Neural cell (in vitro differentiated cells): ENCODE results near the gene ENOX1. TPM values are rescaled to one million over a fixed set of nuclear protein-coding genes. Genes with fewer than 3 reads are reported as not detected.

Experiments used
- H2AFZ ChIP-seq: fragments of 200-600, 300-800 bp; sonication (generic), shearing (Covaris generic); 2 replicates; pipeline ENCODE4 v1.6.0; 2014; ENCODE audit warnings: low read depth, mild to moderate bottlenecking, antibody characterized with exemption, low read length, moderate library complexity
- H3F3A ChIP-seq: fragments of 200-600 bp; shearing (Covaris generic); 2 replicates; pipeline ENCODE4 v1.6.1; 2016; ENCODE audit warnings: mild to moderate bottlenecking, moderate library complexity, mixed read lengths, antibody characterized with exemption, low read length; ENCODE audit not compliant: insufficient read depth, poor library complexity, severe bottlenecking
- H3K27ac ChIP-seq: fragments of 200-600, 300-800 bp; sonication (generic), shearing (Covaris generic); 2 replicates; pipeline ENCODE4 v1.5.1; 2014; ENCODE audit warnings: mild to moderate bottlenecking, low read length, moderate library complexity
- H3K27me3 ChIP-seq: fragments of 300-800, 200-600 bp; sonication (generic), shearing (Covaris generic); 2 replicates; pipeline ENCODE4 v1.6.0; 2014; ENCODE audit warnings: mild to moderate bottlenecking, low read depth, low read length, moderate library complexity; ENCODE audit not compliant: insufficient read depth
- H3K36me3 ChIP-seq: fragments of 300-800, 200-600 bp; sonication (generic), shearing (Covaris generic); 2 replicates; pipeline ENCODE4 v1.5.1; 2014; ENCODE audit warnings: mild to moderate bottlenecking, antibody characterized with exemption, low read length, moderate library complexity; ENCODE audit not compliant: insufficient read depth
- H3K4me2 ChIP-seq: fragments of 300-800, 200-600 bp; sonication (generic), shearing (Covaris generic); 2 replicates; pipeline ENCODE4 v1.6.0; 2014; ENCODE audit warnings: mild to moderate bottlenecking, low read length
- H3K4me3 ChIP-seq: fragments of 300-800, 200-600 bp; sonication (generic), shearing (Covaris generic); 2 replicates; pipeline ENCODE4 v1.5.1; 2014; ENCODE audit warnings: mild to moderate bottlenecking, low read length, moderate library complexity
- H3K79me2 ChIP-seq: fragments of 200-600 bp; shearing (Covaris generic); replicated peaks from 2 replicates; pipeline ENCODE4 v1.6.0; 2014; ENCODE audit warnings: mild to moderate bottlenecking, low read length, moderate library complexity; ENCODE audit not compliant: insufficient read depth
- H3K9ac ChIP-seq: fragments of 300-800, 200-600 bp; sonication (generic), shearing (Covaris generic); 2 replicates; pipeline ENCODE4 v1.6.1; 2016; ENCODE audit warnings: mild to moderate bottlenecking, low read length, mixed read lengths
- H3K9me2 ChIP-seq: fragments of 200-600 bp; shearing (Covaris generic); 2 replicates; pipeline ENCODE4 v1.6.1; 2016; ENCODE audit warnings: mild to moderate bottlenecking, low read length, mixed read lengths; ENCODE audit not compliant: insufficient read depth
- H3K9me3 ChIP-seq: fragments of 200-600, 300-800 bp; sonication (generic), shearing (Covaris generic); 2 replicates; pipeline ENCODE4 v1.6.1; 2016; ENCODE audit warnings: mild to moderate bottlenecking, mixed run types, low read length, moderate library complexity, mixed read lengths
- H4K20me1 ChIP-seq: fragments of 200-600 bp; shearing (Covaris generic); 2 replicates; pipeline ENCODE4 v1.6.1; 2016; ENCODE audit warnings: mild to moderate bottlenecking, mixed run types; ENCODE audit not compliant: insufficient read depth
- EP300 ChIP-seq: fragments of 450-650 bp; conservative IDR thresholded peaks from 2 replicates; pipeline ENCODE4 v1.6.1; 2014; ENCODE audit warnings: antibody characterized with exemption, mild to moderate bottlenecking, moderate library complexity; ENCODE audit not compliant: poor library complexity, severe bottlenecking
- EZH2 ChIP-seq: fragments of 200-600, 300-800 bp; shearing (Covaris generic), sonication (generic); IDR thresholded peaks from 2 replicates; pipeline ENCODE4 v1.6.1; 2014; ENCODE audit warnings: antibody characterized with exemption, low read length, borderline replicate concordance, mild to moderate bottlenecking; ENCODE audit not compliant: insufficient read depth, poor library complexity, severe bottlenecking
- MXI1 ChIP-seq: fragments of 450-650 bp; conservative IDR thresholded peaks from 2 replicates; pipeline ENCODE4 v1.6.1; 2014; ENCODE audit warnings: antibody characterized with exemption, mild to moderate bottlenecking; ENCODE audit not compliant: poor library complexity, severe bottlenecking
- POLR2AphosphoS5 ChIP-seq: IDR thresholded peaks from 2 replicates; pipeline ENCODE4 v1.6.1; 2012
- RAD21 ChIP-seq: fragments of 450-650 bp; conservative IDR thresholded peaks from 2 replicates; pipeline ENCODE4 v1.6.1; 2014; ENCODE audit warnings: antibody characterized with exemption, mild to moderate bottlenecking, moderate library complexity
- SMC3 ChIP-seq: fragments of 450-650 bp; conservative IDR thresholded peaks from 2 replicates; pipeline ENCODE4 v1.6.1; 2014; ENCODE audit warnings: antibody characterized with exemption, mild to moderate bottlenecking, moderate library complexity; ENCODE audit not compliant: poor library complexity
- TAF1 ChIP-seq: IDR thresholded peaks from 2 replicates; pipeline ENCODE4 v1.6.1; 2012; ENCODE audit warnings: low read depth
- polyA plus RNA-seq: library from polyadenylated mRNA; depleted of rRNA; stranded (reverse); fragments of >200 nt; gene quantifications from 2 replicates; pipeline ENCODE4 v1.2.3, GENCODE V29; 2014
- TF ChIP-seq, protein P1 (sequence below): fragments of 450-650 bp; IDR thresholded peaks from 2 replicates; pipeline ENCODE4 v1.5.1; 2014; ENCODE audit warnings: antibody characterized with exemption, mild to moderate bottlenecking, moderate library complexity; ENCODE audit not compliant: poor library complexity, severe bottlenecking
- TF ChIP-seq, protein P2 (sequence below): IDR thresholded peaks from 2 replicates; pipeline ENCODE4 v1.6.1; 2012; ENCODE audit warnings: borderline replicate concordance

Gene ENOX1
- polyA plus RNA-seq, 1 donor from 2014 or later = 42.6 TPM

DNA sequence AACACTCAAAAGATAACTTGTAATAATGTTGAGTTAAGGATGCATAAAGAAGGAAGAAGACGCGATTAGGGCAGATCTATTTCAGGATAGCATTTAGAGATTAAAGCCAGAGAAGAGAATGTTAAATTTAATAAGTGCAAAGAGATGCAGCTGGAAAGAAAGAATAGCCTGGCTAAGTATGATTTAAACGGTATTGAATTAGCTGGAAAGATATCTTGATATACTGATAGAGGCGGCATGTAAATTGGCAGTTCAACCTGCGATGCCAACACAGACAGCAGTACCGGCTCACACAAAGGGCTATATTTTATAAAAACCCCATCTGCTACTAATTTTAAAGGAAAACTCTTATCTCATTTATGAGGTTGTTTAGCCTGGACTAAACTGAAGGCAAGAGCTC is 121.4 kb downstream of the ENOX1 start:
- H3K9ac ChIP-seq = no peak overlapping the region
- no peak overlapping the region for H2AFZ ChIP-seq
- no peaks in the 10 kb centered on the region for H3K9me2 ChIP-seq
- no peaks in the 10 kb centered on the region for H4K20me1 ChIP-seq
- no peak overlapping the region for H3K4me3 ChIP-seq
- no peaks in the 10 kb centered on the region for H3K79me2 ChIP-seq
- no peaks in the 10 kb centered on the region for H3F3A ChIP-seq
- H3K27me3 ChIP-seq = no peaks in the 10 kb centered on the region
- H3K36me3 ChIP-seq = no peaks in the 10 kb centered on the region
- TF ChIP-seq, protein P1, sequence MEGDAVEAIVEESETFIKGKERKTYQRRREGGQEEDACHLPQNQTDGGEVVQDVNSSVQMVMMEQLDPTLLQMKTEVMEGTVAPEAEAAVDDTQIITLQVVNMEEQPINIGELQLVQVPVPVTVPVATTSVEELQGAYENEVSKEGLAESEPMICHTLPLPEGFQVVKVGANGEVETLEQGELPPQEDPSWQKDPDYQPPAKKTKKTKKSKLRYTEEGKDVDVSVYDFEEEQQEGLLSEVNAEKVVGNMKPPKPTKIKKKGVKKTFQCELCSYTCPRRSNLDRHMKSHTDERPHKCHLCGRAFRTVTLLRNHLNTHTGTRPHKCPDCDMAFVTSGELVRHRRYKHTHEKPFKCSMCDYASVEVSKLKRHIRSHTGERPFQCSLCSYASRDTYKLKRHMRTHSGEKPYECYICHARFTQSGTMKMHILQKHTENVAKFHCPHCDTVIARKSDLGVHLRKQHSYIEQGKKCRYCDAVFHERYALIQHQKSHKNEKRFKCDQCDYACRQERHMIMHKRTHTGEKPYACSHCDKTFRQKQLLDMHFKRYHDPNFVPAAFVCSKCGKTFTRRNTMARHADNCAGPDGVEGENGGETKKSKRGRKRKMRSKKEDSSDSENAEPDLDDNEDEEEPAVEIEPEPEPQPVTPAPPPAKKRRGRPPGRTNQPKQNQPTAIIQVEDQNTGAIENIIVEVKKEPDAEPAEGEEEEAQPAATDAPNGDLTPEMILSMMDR = no peak
- TF ChIP-seq, protein P2, sequence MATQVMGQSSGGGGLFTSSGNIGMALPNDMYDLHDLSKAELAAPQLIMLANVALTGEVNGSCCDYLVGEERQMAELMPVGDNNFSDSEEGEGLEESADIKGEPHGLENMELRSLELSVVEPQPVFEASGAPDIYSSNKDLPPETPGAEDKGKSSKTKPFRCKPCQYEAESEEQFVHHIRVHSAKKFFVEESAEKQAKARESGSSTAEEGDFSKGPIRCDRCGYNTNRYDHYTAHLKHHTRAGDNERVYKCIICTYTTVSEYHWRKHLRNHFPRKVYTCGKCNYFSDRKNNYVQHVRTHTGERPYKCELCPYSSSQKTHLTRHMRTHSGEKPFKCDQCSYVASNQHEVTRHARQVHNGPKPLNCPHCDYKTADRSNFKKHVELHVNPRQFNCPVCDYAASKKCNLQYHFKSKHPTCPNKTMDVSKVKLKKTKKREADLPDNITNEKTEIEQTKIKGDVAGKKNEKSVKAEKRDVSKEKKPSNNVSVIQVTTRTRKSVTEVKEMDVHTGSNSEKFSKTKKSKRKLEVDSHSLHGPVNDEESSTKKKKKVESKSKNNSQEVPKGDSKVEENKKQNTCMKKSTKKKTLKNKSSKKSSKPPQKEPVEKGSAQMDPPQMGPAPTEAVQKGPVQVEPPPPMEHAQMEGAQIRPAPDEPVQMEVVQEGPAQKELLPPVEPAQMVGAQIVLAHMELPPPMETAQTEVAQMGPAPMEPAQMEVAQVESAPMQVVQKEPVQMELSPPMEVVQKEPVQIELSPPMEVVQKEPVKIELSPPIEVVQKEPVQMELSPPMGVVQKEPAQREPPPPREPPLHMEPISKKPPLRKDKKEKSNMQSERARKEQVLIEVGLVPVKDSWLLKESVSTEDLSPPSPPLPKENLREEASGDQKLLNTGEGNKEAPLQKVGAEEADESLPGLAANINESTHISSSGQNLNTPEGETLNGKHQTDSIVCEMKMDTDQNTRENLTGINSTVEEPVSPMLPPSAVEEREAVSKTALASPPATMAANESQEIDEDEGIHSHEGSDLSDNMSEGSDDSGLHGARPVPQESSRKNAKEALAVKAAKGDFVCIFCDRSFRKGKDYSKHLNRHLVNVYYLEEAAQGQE = no peak
- TF ChIP-seq MXI1 (no peak), TAF1 (no peak), EZH2 (no peak), EP300 (no peak), SMC3 (no peak), RAD21 (no peak), POLR2AphosphoS5 (no peak)
- no peak overlapping the region for H3K4me2 ChIP-seq
- no peak overlapping the region for H3K27ac ChIP-seq
- no peaks in the 10 kb centered on the region for H3K9me3 ChIP-seq

DNA sequence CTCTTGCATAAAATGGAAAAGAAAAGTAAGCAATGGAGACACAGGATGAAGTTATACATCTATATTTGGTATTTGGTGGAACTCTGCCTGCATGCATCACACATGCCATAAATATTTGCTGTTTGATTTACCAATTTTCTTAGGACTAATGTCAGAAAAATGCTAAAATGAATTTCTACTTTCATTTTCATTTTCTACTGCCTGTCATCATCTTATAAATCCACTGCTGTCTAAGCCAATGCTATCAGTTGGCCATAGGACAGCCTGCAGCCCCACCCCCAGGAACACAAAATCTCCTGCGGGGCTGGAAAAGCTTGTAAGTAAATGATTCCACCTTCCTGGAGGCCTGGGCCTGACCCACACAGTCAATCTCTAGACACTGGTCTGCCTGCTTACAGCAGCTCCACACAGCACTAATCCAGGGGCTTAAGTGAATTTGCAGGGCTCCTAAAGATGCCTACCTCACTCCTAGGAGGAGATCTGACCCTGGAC is 122.0 kb downstream of the ENOX1 start:
- H3K4me3 ChIP-seq = no peak overlapping the region

More for the DNA sequence above, 122.0 kb downstream of the ENOX1 start:
- Histone ChIP-seq H3K9ac (no peak overlapping the region), H3K36me3 (no peaks in the 10 kb centered on the region), H3K9me2 (no peaks in the 10 kb centered on the region), H3K79me2 (no peaks in the 10 kb centered on the region), H3F3A (no peaks in the 10 kb centered on the region), H4K20me1 (no peaks in the 10 kb centered on the region), H2AFZ (no peak overlapping the region), H3K4me2 (no peak overlapping the region), H3K27ac (no peak overlapping the region), H3K27me3 (no peaks in the 10 kb centered on the region), H3K9me3 (no peaks in the 10 kb centered on the region)
- TF ChIP-seq EP300 (no peak), RAD21 (no peak), MXI1 (no peak), TAF1 (no peak), EZH2 (no peak), SMC3 (no peak), POLR2AphosphoS5 (no peak)
- TF ChIP-seq, protein P2 = no peak
- TF ChIP-seq, protein P1 = no peak
